ENCODE results near the gene KCNK7. TPM values are rescaled to one million over a fixed set of nuclear protein-coding genes. Genes with fewer than 3 reads are reported as not detected.
A peak's percentile ranks its signal among the peaks of the same experiment; 100 is the strongest.

KCNK7 gene
- total RNA-seq, 2 experiments from 2014 or later: 4.9 to 5.0 TPM

DNA sequence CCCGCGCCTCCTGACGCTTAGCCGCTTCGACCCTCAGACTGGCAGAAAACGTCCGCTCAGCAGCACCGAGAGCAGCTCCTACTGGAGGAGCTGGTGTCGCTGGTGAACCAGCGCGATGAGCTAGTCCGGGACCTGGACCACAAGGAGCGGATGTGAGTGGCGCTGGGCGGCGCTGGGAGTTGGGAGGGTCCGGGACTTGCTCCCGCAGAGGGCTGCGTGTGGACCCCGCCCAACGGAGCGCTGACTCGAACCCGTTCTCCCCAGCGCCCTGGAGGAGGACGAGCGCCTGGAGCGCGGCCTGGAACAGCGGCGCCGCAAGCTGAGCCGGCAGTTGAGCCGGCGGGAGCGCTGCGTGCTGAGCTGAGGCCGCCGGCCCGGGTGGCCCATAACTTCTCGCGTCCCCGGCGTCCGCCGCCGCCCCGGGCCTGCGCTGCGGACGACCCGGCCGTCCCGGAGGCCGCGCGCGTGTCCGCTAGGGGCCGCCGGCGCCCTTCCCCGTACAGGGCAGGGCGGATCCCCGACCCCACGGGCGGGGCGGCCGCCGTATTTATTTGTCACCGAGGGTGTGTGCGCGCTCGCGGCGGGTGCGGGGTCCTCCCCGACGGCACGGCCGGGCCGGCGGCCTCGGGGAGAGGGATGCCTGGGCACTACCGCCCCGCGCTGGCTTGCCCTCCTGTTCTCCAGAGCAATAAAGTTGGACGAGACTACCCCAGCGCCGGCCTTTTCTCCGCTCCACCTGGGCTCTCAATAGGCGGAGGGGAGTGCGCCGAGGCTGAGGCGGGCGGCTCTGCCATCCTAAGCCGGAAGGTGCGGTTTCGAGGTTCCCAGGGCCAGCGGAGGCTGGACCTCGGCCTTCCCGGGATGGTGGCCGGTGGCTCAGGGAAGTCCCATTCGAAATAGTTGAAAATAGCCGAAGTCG, 3.4 kb downstream of the KCNK7 start:
- H3K4me1 Mint-ChIP-seq (ENCODE audit: low read depth): peaks cover 32% of the 10 kb centered on the region
- TF ChIP-seq, protein P1, sequence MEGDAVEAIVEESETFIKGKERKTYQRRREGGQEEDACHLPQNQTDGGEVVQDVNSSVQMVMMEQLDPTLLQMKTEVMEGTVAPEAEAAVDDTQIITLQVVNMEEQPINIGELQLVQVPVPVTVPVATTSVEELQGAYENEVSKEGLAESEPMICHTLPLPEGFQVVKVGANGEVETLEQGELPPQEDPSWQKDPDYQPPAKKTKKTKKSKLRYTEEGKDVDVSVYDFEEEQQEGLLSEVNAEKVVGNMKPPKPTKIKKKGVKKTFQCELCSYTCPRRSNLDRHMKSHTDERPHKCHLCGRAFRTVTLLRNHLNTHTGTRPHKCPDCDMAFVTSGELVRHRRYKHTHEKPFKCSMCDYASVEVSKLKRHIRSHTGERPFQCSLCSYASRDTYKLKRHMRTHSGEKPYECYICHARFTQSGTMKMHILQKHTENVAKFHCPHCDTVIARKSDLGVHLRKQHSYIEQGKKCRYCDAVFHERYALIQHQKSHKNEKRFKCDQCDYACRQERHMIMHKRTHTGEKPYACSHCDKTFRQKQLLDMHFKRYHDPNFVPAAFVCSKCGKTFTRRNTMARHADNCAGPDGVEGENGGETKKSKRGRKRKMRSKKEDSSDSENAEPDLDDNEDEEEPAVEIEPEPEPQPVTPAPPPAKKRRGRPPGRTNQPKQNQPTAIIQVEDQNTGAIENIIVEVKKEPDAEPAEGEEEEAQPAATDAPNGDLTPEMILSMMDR (IDR thresholded peaks at IDR 0.05): no peak
- Histone ChIP-seq H3K27me3 (ENCODE audit: control insufficient read depth in 1 of 2, insufficient read depth in 2 of 2, low read length in 2 of 2) (no peaks in the 10 kb centered on the region), H3K9me3 (ENCODE audit: control insufficient read depth in 1 of 2, insufficient read depth in 1 of 2, low read length in 2 of 2) (no peaks in the 10 kb centered on the region), H3K27ac (ENCODE audit: low read depth in 1 of 2, low read length in 2 of 2) (no peak overlapping the region), H3K36me3 (ENCODE audit: insufficient read depth, low read length) (peaks cover 36% of the 10 kb centered on the region), H3K4me3 (ENCODE audit: low read length) (no peak overlapping the region), H3K4me1 (ENCODE audit: insufficient read depth, low read length) (peaks cover 46% of the 10 kb centered on the region)
- H3K36me3 Mint-ChIP-seq (ENCODE audit: low read depth): peaks cover 35% of the 10 kb centered on the region
- no peaks in the 10 kb centered on the region for H3K27me3 Mint-ChIP-seq
- no peak overlapping the region for H3K27ac Mint-ChIP-seq
- DNase-seq (peak in 1 of 14 experiments; percentile 41), ATAC-seq (ENCODE audit: poor library complexity) (no peak)
- H3K9me3 Mint-ChIP-seq: no peaks in the 10 kb centered on the region
- CTCF ChIA-PET: interaction anchor here (1.0 to 3.9 kb wide), 3 partner anchors 19 to 53 kb away, joined by 3 to 48 read pairs (median 8); partner anchors contain the start of gene FAM89B
- POLR2A ChIA-PET: interaction anchor here (0.8 to 4.7 kb wide), 4 partner anchors 12 to 52 kb away, joined by 3 to 23 read pairs (median 13); partner anchors contain the start of genes EHBP1L1 and FAM89B
- H3K4me3 Mint-ChIP-seq: no peak overlapping the region
- intact Hi-C loops (cut with DNase I, micrococcal nuclease): no loop called here

DNA sequence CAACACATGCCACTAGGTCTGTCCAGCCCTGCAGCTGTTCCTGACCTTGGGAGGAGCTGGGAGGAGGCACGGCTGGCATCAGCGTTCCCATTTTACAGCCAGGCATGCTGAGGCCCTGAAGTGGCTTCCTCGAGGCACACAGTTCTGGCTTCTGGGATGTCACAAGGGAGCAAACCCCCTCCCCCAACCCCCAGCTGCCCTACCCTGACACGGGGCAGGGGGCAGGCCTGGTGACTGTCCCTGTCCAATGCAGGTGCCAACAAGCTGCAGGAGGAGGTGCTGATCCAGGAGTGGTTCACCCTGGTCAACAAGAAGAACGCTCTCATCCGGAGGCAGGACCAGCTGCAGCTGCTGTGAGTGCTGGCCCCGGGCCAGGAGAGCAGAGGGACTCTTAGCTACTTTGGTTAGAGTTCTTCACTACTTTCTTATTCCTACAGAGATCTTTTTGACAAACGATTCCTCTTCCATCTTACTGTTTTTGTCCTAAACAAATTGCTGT, 5.3 kb downstream of the KCNK7 start:
- peaks cover 47% of the 10 kb centered on the region for H3K36me3 ChIP-seq (ENCODE audit: insufficient read depth, low read length)
- H3K4me1 ChIP-seq (ENCODE audit: insufficient read depth, low read length): peaks cover 44% of the 10 kb centered on the region
- H3K36me3 Mint-ChIP-seq (ENCODE audit: low read depth): peaks cover 42% of the 10 kb centered on the region
- no peak overlapping the region for H3K27ac Mint-ChIP-seq
- no peak overlapping the region for H3K4me3 Mint-ChIP-seq
- no peaks in the 10 kb centered on the region for H3K9me3 Mint-ChIP-seq
- TF ChIP-seq, protein P1 (IDR thresholded peaks at IDR 0.05): no peak
- intact Hi-C loops (cut with DNase I, micrococcal nuclease): loop anchor here in 1 of 2 experiments (1.0 kb wide), 1 partner anchor 12 kb away; no protein-coding TSS in a partner anchor
- no peak overlapping the region for H3K27ac ChIP-seq (ENCODE audit: low read depth in 1 of 2, low read length in 2 of 2)
- H3K27me3 ChIP-seq (ENCODE audit: control insufficient read depth in 1 of 2, insufficient read depth in 2 of 2, low read length in 2 of 2): no peaks in the 10 kb centered on the region
- peaks cover 27% of the 10 kb centered on the region for H3K4me1 Mint-ChIP-seq (ENCODE audit: low read depth)
- no peak overlapping the region for H3K4me3 ChIP-seq (ENCODE audit: low read length)
- DNase-seq: peak in 1 of 14 experiments; percentile 22
- H3K27me3 Mint-ChIP-seq: no peaks in the 10 kb centered on the region
- CTCF ChIA-PET: interaction anchor here (0.8 to 5.6 kb wide), 3 partner anchors 14 to 60 kb away, joined by 3 to 86 read pairs (median 31); partner anchors contain the start of gene EHBP1L1
- H3K9me3 ChIP-seq (ENCODE audit: control insufficient read depth in 1 of 2, insufficient read depth in 1 of 2, low read length in 2 of 2): no peaks in the 10 kb centered on the region
- ATAC-seq (ENCODE audit: poor library complexity): no peak
- POLR2A ChIA-PET: interaction anchor here (0.6 to 3.3 kb wide), 4 partner anchors 14 to 92 kb away, joined by 3 to 28 read pairs (median 4); partner anchors contain the start of genes EHBP1L1, MALAT1 and SCYL1

DNA sequence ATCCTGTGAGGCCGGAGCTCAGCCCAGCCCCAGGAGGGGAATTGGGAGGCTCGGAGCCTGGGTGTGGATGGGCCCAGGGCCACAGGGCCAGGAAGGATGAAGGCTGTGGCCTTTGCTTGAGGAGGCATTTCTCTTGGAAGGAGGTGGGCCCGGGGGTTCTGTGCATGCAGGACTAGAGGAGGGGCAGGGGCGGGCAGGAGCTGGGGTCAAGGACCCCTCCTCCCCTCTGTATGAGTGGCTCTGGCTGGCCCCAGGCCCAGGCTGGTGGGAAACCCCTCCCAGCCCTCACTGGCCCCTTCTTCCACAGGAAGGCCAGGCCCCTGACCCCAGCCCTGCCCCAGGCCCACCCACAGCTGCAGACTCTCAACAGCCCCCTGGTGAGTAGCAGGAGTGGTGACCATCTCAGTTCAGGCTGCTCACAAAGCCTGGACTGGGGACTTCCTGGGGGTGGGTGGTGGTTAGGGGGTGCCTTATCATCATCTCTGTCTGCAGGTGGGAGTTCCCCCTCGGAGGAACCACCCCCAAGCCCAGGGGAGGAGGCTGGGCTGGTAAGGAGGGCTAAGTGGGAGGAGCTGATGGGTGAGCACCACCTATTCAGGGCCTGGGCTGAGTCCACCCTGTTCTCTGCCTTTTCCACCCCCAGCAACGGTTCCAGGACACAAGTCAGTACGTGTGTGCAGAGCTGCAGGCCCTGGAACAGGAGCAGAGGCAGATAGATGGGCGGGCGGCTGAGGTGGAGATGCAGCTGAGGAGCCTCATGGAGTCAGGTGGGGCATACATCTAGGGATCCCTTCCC, 6.0 kb downstream of the KCNK7 start:
- no peak overlapping the region for H3K4me3 ChIP-seq (ENCODE audit: low read length)
- TF ChIP-seq, protein P1 (IDR thresholded peaks at IDR 0.05): no peak
- peaks cover 47% of the 10 kb centered on the region for H3K36me3 ChIP-seq (ENCODE audit: insufficient read depth, low read length)
- H3K4me1 ChIP-seq (ENCODE audit: insufficient read depth, low read length): peaks cover 38% of the 10 kb centered on the region
- no peak overlapping the region for H3K27ac ChIP-seq (ENCODE audit: low read depth in 1 of 2, low read length in 2 of 2)
- POLR2A ChIA-PET: interaction anchor here (0.6 to 3.3 kb wide), 4 partner anchors 14 to 91 kb away, joined by 3 to 28 read pairs (median 4); partner anchors contain the start of genes EHBP1L1, MALAT1 and SCYL1
- H3K27me3 ChIP-seq (ENCODE audit: control insufficient read depth in 1 of 2, insufficient read depth in 2 of 2, low read length in 2 of 2): no peaks in the 10 kb centered on the region
- no peaks in the 10 kb centered on the region for H3K9me3 Mint-ChIP-seq
- H3K36me3 Mint-ChIP-seq (ENCODE audit: low read depth): peaks cover 42% of the 10 kb centered on the region
- no peak overlapping the region for H3K4me3 Mint-ChIP-seq
- H3K27ac Mint-ChIP-seq: no peak overlapping the region
- DNase-seq (peak in 3 of 14 experiments; percentile 20 to 72 (median 58)), ATAC-seq (ENCODE audit: poor library complexity) (no peak)
- H3K27me3 Mint-ChIP-seq: no peaks in the 10 kb centered on the region
- CTCF ChIA-PET: interaction anchor here (0.8 to 5.6 kb wide), 4 partner anchors 13 to 59 kb away, joined by 3 to 86 read pairs (median 21); partner anchors contain the start of gene EHBP1L1
- peaks cover 22% of the 10 kb centered on the region for H3K4me1 Mint-ChIP-seq (ENCODE audit: low read depth)
- intact Hi-C loops (cut with DNase I, micrococcal nuclease): loop anchor here in 1 of 2 experiments (1.0 kb wide), 1 partner anchor 11 kb away; no protein-coding TSS in a partner anchor
- H3K9me3 ChIP-seq (ENCODE audit: control insufficient read depth in 1 of 2, insufficient read depth in 1 of 2, low read length in 2 of 2): no peaks in the 10 kb centered on the region
